A549 (cell line): ENCODE measurements around the gene DHPS. TPM values are rescaled to one million over a fixed set of nuclear protein-coding genes. Genes with fewer than 3 reads are reported as not detected.
"Not testable (repeated sequence)": the region's sequence is repeated elsewhere in the genome, so short reads cannot be mapped to it uniquely, and the experiment has no call there.

Experiments
- ATAC-seq, 2 experiments: fragments of 200-7000 bp in 1 of 2; fragments of >200 bp in 1 of 2; cut with Nextera tagmentation in 1 of 2; cut with Tn5 transposase in 1 of 2; 3 replicates each; pipeline versions ENCODE4 v1.8.0 to v1.9.1; 2018 to 2020; ENCODE audit warnings: mild to moderate bottlenecking in 1 of 2, moderate library complexity in 1 of 2
- CTCF ChIA-PET: fragments of 300-600 bp; sonication (Branson Sonifier 250); formaldehyde crosslinking; extraction: SDS; loops from one replicate; lab custom pipeline; 2021; ENCODE audit warnings: antibody characterized with exemption, inconsistent platforms; lab: Yijun Ruan, JAX
- POLR2A ChIA-PET: fragments of 350-600 bp; formaldehyde crosslinking; extraction: SDS; loops from one replicate; lab custom pipeline; 2021; ENCODE audit warnings: antibody characterized with exemption, inconsistent platforms; lab: Yijun Ruan, JAX
- DNase-seq, 2 experiments: peaks; one replicate each; pipeline versions ENCODE4 v3.0.0 to v3.0.0-alpha.2; 2011 to 2016; ENCODE audit warnings: low read depth in 1 of 2, low spot score in 1 of 2
- FAIRE-seq: peaks from 2 replicates; lab custom pipeline; 2011; peaks lifted over from hg19 to GRCh38; lab: Jason Lieb, UNC
- H3K27ac ChIP-seq, 2 experiments: fragments of >200 bp; sonication (Bioruptor Twin); formaldehyde crosslinking; 3 replicates each; pipeline ENCODE4 v1.5.1; 2016 to 2017
- H3K4me1 ChIP-seq: fragments of >200 bp; sonication (Bioruptor Twin); formaldehyde crosslinking; 3 replicates; pipeline ENCODE4 v1.6.1; 2016
- H3K4me2 ChIP-seq: fragments of >200 bp; sonication (Bioruptor Twin); formaldehyde crosslinking; 3 replicates; pipeline ENCODE4 v1.6.1; 2016
- H3K4me3 ChIP-seq: fragments of >200 bp; sonication (Bioruptor Twin); formaldehyde crosslinking; 3 replicates; pipeline ENCODE4 v1.5.1; 2016
- H3K9me3 ChIP-seq: fragments of >200 bp; sonication (Bioruptor Twin); formaldehyde crosslinking; 3 replicates; pipeline ENCODE4 v1.6.1; 2016
- CBX8 ChIP-seq: fragments of 200-600 bp; sonication (generic); IDR thresholded peaks from 2 replicates; pipeline ENCODE4 v1.6.1; 2016
- CTCF ChIP-seq: fragments of >200 bp; sonication (Bioruptor Twin); formaldehyde crosslinking; IDR thresholded peaks from 3 replicates; pipeline ENCODE4 v1.5.1; 2016
- E2F6 ChIP-seq: IDR thresholded peaks from 2 replicates; pipeline ENCODE4 v1.6.1; 2012; ENCODE audit warnings: low read depth, borderline replicate concordance
- EHMT2 ChIP-seq: fragments of 200-600 bp; sonication (generic); IDR thresholded peaks from 2 replicates; pipeline ENCODE4 v1.6.1; 2016; ENCODE audit warnings: antibody characterized with exemption, low read depth, mild to moderate bottlenecking, moderate library complexity
- ESRRA ChIP-seq: fragments of 150-350 bp; IDR thresholded peaks from 2 replicates; pipeline ENCODE4 v1.6.1; 2014; ENCODE audit warnings: mild to moderate bottlenecking, low read length, borderline replicate concordance
- FOSB ChIP-seq: fragments of 250-450 bp; sonication (Bioruptor Pico); IDR thresholded peaks from 2 replicates; pipeline ENCODE4 v1.5.0; 2020; ENCODE audit warnings: mild to moderate bottlenecking, moderate library complexity
- HEYL ChIP-seq: fragments of 250-450 bp; sonication (Bioruptor Pico); IDR thresholded peaks from 2 replicates; pipeline ENCODE4 v1.8.0; 2021; ENCODE audit warnings: mild to moderate bottlenecking, moderate library complexity
- JUN ChIP-seq, 2 experiments: fragments of >200 bp; sonication (Bioruptor Twin); formaldehyde crosslinking; IDR thresholded peaks; 2 replicates in 1 of 2; 3 replicates in 1 of 2; pipeline ENCODE4 v1.6.1; 2016 to 2017
- POLR2AphosphoS2 ChIP-seq: conservative IDR thresholded peaks from 2 replicates; pipeline ENCODE4 v1.6.1; 2012; ENCODE audit warnings: low read length, improper control_type of control experiment, inconsistent platforms
- REST ChIP-seq: fragments of 200-600 bp; sonication (generic); IDR thresholded peaks from 2 replicates; pipeline ENCODE4 v1.6.1; 2016; ENCODE audit warnings: antibody characterized with exemption, mild to moderate bottlenecking, moderate library complexity
- TFCP2L1 ChIP-seq: fragments of 250-450 bp; sonication (Bioruptor Pico); IDR thresholded peaks from 2 replicates; pipeline ENCODE4 v1.5.0; 2021; ENCODE audit warnings: mild to moderate bottlenecking
- USF2 ChIP-seq: fragments of 450-650 bp; IDR thresholded peaks from 2 replicates; pipeline ENCODE4 v1.6.1; 2014; ENCODE audit warnings: antibody characterized with exemption
- WGBS: methylation state at CpG from one replicate; pipeline ENCODE4 v1.1.6; 2017; ENCODE audit errors: missing lambda C conversion rate; 5-methylcytosine and 5-hydroxymethylcytosine counted together
- polyA plus RNA-seq, 4 experiments: library from polyadenylated mRNA; depleted of rRNA in 3 of 4; stranded (reverse); fragments of >200 nt; fragmentation: RNase III in 1 of 4; extraction: RNeasy Plus Mini Kit Qiagen cat#74134 plus additional on column Dnase treatment in 1 of 4; gene quantifications; 2 replicates in 3 of 4; 3 replicates in 1 of 4; pipeline ENCODE4 v1.2.3, GENCODE V29; 2011 to 2017

DHPS gene
- polyA plus RNA-seq, 2 of the 4 experiments (the other 2 are of a cell fraction): 57.8 to 71.9 TPM

GRCh38 chr19:12705169-12705568 lies 23.5 kb upstream of the DHPS start:
- 86% methylated on average over 1 of the region's 13 CpGs for WGBS
- CTCF ChIA-PET: no interaction called here

GRCh38 chr19:12703046-12703445 lies 21.4 kb upstream of the DHPS start:
- TF ChIP-seq CBX8 (no peak), EHMT2 (no peak), HEYL (no peak), TFCP2L1 (CRISPR knock-in tag) (no peak), FOSB (no peak)
- TF ChIP-seq, all 56 proteins: peak for 0
- no peaks in the 10 kb centered on the region for H3K9me3 ChIP-seq
- POLR2A ChIA-PET: no interaction called here
- ATAC-seq: peak in 1 of 2 experiments; percentile 72; a peak in 3 of 6 replicates
- CTCF ChIA-PET: interaction anchor here (0.6 to 1.3 kb wide), 2 partner anchors 63 to 122 kb away, joined by 3 to 4 read pairs; no protein-coding TSS in a partner anchor
- FAIRE-seq: no peak
- H3K4me3 ChIP-seq: no peak overlapping the region
- no peaks in the 10 kb centered on the region for H3K4me1 ChIP-seq
- H3K27ac ChIP-seq: no peak overlapping the region
- 76% methylated on average over 9 of the region's 9 CpGs for WGBS
- peak in 1 of 2 experiments; percentile 66 for DNase-seq
- H3K4me2 ChIP-seq: no peak overlapping the region

More at GRCh38 chr19:12705169-12705568, 23.5 kb upstream of the DHPS start:
- Histone ChIP-seq H3K27ac (no peak overlapping the region), H3K9me3 (no peaks in the 10 kb centered on the region), H3K4me3 (no peak overlapping the region), H3K4me2 (no peak overlapping the region), H3K4me1 (no peaks in the 10 kb centered on the region)
- FAIRE-seq (no peak), DNase-seq (no peak), ATAC-seq (no peak)
- POLR2A ChIA-PET: no interaction called here
- TF ChIP-seq USF2 (no peak), ESRRA (no peak), POLR2AphosphoS2 (no peak)

GRCh38 chr19:12701596-12702282 lies 20.1 kb upstream of the DHPS start:
- no peak for DNase-seq
- ChIA-PET POLR2A (no interaction called here), CTCF (no interaction called here)
- no peak overlapping the region for H3K27ac ChIP-seq
- WGBS: 93% methylated on average over 27 of the region's 33 CpGs
- FAIRE-seq: no peak
- no peaks in the 10 kb centered on the region for H3K4me1 ChIP-seq
- no peak overlapping the region for H3K4me3 ChIP-seq
- H3K9me3 ChIP-seq: no peaks in the 10 kb centered on the region
- ATAC-seq: no peak
- TF ChIP-seq JUN (IDR thresholded peaks at IDR 0.05): 0 out of 5 replicates have a peak, but pooled peaks of 1 of the 2 experiments have one; percentile 17
- TF ChIP-seq E2F6: no peak
- H3K4me2 ChIP-seq: no peak overlapping the region

- ChIA-PET CTCF (interaction anchor here (1.9 to 2.0 kb wide), 2 partner anchors 10 to 20 kb away, joined by 5 to 7 read pairs; no protein-coding TSS in a partner anchor), POLR2A (no interaction called here)
- H3K27ac ChIP-seq: no peak overlapping the region
- ATAC-seq (no peak), DNase-seq (no peak), FAIRE-seq (no peak)
- no peak overlapping the region for H3K4me3 ChIP-seq
- peaks cover 5% of the 10 kb centered on the region; the same call in 1 of the 3 replicates for H3K4me1 ChIP-seq
- H3K4me2 ChIP-seq: no peak overlapping the region
- 88% methylated on average over 6 of the region's 6 CpGs for WGBS
- no peaks in the 10 kb centered on the region for H3K9me3 ChIP-seq
- no peak for TF ChIP-seq REST
- no peak for TF ChIP-seq CTCF
Measured at GRCh38 chr19:12698138-12698537, 16.5 kb upstream of the DHPS start.

GRCh38 chr19:12697425-12697824 lies 15.7 kb upstream of the DHPS start:
- H3K4me3 ChIP-seq, FAIRE-seq, ATAC-seq, H3K27ac ChIP-seq, DNase-seq, H3K4me1 ChIP-seq, H3K9me3 ChIP-seq, POLR2A ChIA-PET: not testable (repeated sequence)
- WGBS: 96% methylated on average over 22 of the region's 22 CpGs
- CTCF ChIA-PET: interaction anchor here (1.1 to 2.0 kb wide), 3 partner anchors 11 to 21 kb away, joined by 4 to 7 read pairs (median 5); no protein-coding TSS in a partner anchor
- peak overlapping the region; percentile 73; the same call in 2 of the 3 replicates for H3K4me2 ChIP-seq
